HUES6 (cell line): ENCODE measurements around the gene CTDSPL.

Source experiments
- H3K27ac ChIP-seq: 2 replicates; pipeline ENCODE4 v1.7.0; 2013; ENCODE audit warnings: low read depth, mild to moderate bottlenecking, low read length, inconsistent platforms
- H3K27me3 ChIP-seq: 2 replicates; pipeline ENCODE4 v1.6.1; 2013; ENCODE audit warnings: low read length; ENCODE audit not compliant: control insufficient read depth, insufficient read depth
- H3K36me3 ChIP-seq: 2 replicates; pipeline ENCODE4 v1.6.1; 2013; ENCODE audit warnings: low read length; ENCODE audit not compliant: control insufficient read depth, insufficient read depth
- H3K4me1 ChIP-seq: 2 replicates; pipeline ENCODE4 v1.6.1; 2013; ENCODE audit warnings: low read length; ENCODE audit not compliant: control insufficient read depth, insufficient read depth
- H3K4me3 ChIP-seq: 2 replicates; pipeline ENCODE4 v1.5.1; 2013; ENCODE audit warnings: low read depth, low read length
- H3K9ac ChIP-seq: one replicate; pipeline ENCODE4 v1.6.1; 2013; ENCODE audit warnings: mild to moderate bottlenecking, low read length
- H3K9me3 ChIP-seq: 2 replicates; pipeline ENCODE4 v1.6.1; 2013; ENCODE audit warnings: low read depth, low read length; ENCODE audit not compliant: control insufficient read depth, insufficient read depth

CTDSPL gene

GRCh38 chr3:37891227-37891626 lies 29.5 kb downstream of the CTDSPL start:
- no peaks in the 10 kb centered on the region for H3K27me3 ChIP-seq
- H3K36me3 ChIP-seq: no peaks in the 10 kb centered on the region
- H3K9ac ChIP-seq: no peak overlapping the region
- no peak overlapping the region for H3K27ac ChIP-seq
- no peak overlapping the region for H3K4me3 ChIP-seq
- no peaks in the 10 kb centered on the region; the same call in 1 of the 2 replicates for H3K4me1 ChIP-seq
- no peaks in the 10 kb centered on the region for H3K9me3 ChIP-seq

GRCh38 chr3:37892927-37893600 lies 31.4 kb downstream of the CTDSPL start:
- Histone ChIP-seq H3K27ac (no peak overlapping the region), H3K27me3 (no peaks in the 10 kb centered on the region), H3K4me1 (no peaks in the 10 kb centered on the region; the same call in 1 of the 2 replicates), H3K9ac (no peak overlapping the region), H3K4me3 (no peak overlapping the region), H3K9me3 (no peaks in the 10 kb centered on the region), H3K36me3 (no peaks in the 10 kb centered on the region)

GRCh38 chr3:37896827-37897226 lies 35.1 kb downstream of the CTDSPL start:
- no peaks in the 10 kb centered on the region for H3K36me3 ChIP-seq
- no peak overlapping the region for H3K4me3 ChIP-seq
- no peaks in the 10 kb centered on the region for H3K27me3 ChIP-seq
- peaks cover 10% of the 10 kb centered on the region for H3K4me1 ChIP-seq
- H3K9ac ChIP-seq: no peak overlapping the region
- H3K27ac ChIP-seq: no peak overlapping the region
- no peaks in the 10 kb centered on the region for H3K9me3 ChIP-seq

- Histone ChIP-seq H3K4me3 (no peak overlapping the region), H3K27me3 (no peaks in the 10 kb centered on the region), H3K36me3 (peaks cover 1% of the 10 kb centered on the region; the same call in 1 of the 2 replicates), H3K9ac (no peak overlapping the region), H3K27ac (no peak overlapping the region), H3K4me1 (peaks cover 10% of the 10 kb centered on the region), H3K9me3 (no peaks in the 10 kb centered on the region)
These were observed 36.1 kb downstream of the CTDSPL start for GRCh38 chr3:37897763-37898162.

GRCh38 chr3:37898424-37898823 lies 36.7 kb downstream of the CTDSPL start:
- H3K36me3 ChIP-seq: peaks cover 3% of the 10 kb centered on the region; the same call in 1 of the 2 replicates
- no peaks in the 10 kb centered on the region for H3K9me3 ChIP-seq
- H3K27me3 ChIP-seq: no peaks in the 10 kb centered on the region
- peaks cover 10% of the 10 kb centered on the region for H3K4me1 ChIP-seq
- no peak overlapping the region for H3K4me3 ChIP-seq
- H3K9ac ChIP-seq: no peak overlapping the region
- no peak overlapping the region for H3K27ac ChIP-seq

GRCh38 chr3:37899101-37899707 lies 37.5 kb downstream of the CTDSPL start:
- Histone ChIP-seq H3K4me1 (peaks cover 12% of the 10 kb centered on the region), H3K36me3 (peaks cover 3% of the 10 kb centered on the region; the same call in 1 of the 2 replicates), H3K27ac (no peak overlapping the region), H3K4me3 (no peak overlapping the region), H3K9me3 (no peaks in the 10 kb centered on the region), H3K9ac (no peak overlapping the region), H3K27me3 (no peaks in the 10 kb centered on the region)

GRCh38 chr3:37899711-37900306 lies 38.1 kb downstream of the CTDSPL start:
- H3K27me3 ChIP-seq: no peaks in the 10 kb centered on the region
- H3K9me3 ChIP-seq: no peaks in the 10 kb centered on the region
- peaks cover 3% of the 10 kb centered on the region; the same call in 1 of the 2 replicates for H3K36me3 ChIP-seq
- H3K4me1 ChIP-seq: peaks cover 18% of the 10 kb centered on the region
- no peak overlapping the region for H3K9ac ChIP-seq
- H3K4me3 ChIP-seq: no peak overlapping the region
- no peak overlapping the region for H3K27ac ChIP-seq

GRCh38 chr3:37901721-37902120 lies 40.0 kb downstream of the CTDSPL start:
- no peak overlapping the region for H3K27ac ChIP-seq
- no peaks in the 10 kb centered on the region for H3K27me3 ChIP-seq
- peaks cover 3% of the 10 kb centered on the region; the same call in 1 of the 2 replicates for H3K36me3 ChIP-seq
- no peak overlapping the region for H3K9ac ChIP-seq
- no peaks in the 10 kb centered on the region for H3K9me3 ChIP-seq
- H3K4me3 ChIP-seq: no peak overlapping the region
- H3K4me1 ChIP-seq: peaks cover 34% of the 10 kb centered on the region

- Histone ChIP-seq H3K36me3 (peaks cover 3% of the 10 kb centered on the region; the same call in 1 of the 2 replicates), H3K4me1 (peaks cover 37% of the 10 kb centered on the region), H3K4me3 (no peak overlapping the region), H3K9ac (no peak overlapping the region), H3K27ac (no peak overlapping the region), H3K9me3 (no peaks in the 10 kb centered on the region), H3K27me3 (no peaks in the 10 kb centered on the region)
These were observed 41.0 kb downstream of the CTDSPL start for GRCh38 chr3:37902674-37903073.

GRCh38 chr3:37903320-37903719 lies 41.6 kb downstream of the CTDSPL start:
- Histone ChIP-seq H3K36me3 (peaks cover 3% of the 10 kb centered on the region; the same call in 1 of the 2 replicates), H3K9ac (no peak overlapping the region), H3K27ac (no peak overlapping the region), H3K4me3 (no peak overlapping the region), H3K27me3 (no peaks in the 10 kb centered on the region), H3K9me3 (no peaks in the 10 kb centered on the region), H3K4me1 (peaks cover 37% of the 10 kb centered on the region)

GRCh38 chr3:37903734-37904133 lies 42.1 kb downstream of the CTDSPL start:
- Histone ChIP-seq H3K9me3 (no peaks in the 10 kb centered on the region), H3K36me3 (peaks cover 3% of the 10 kb centered on the region; the same call in 1 of the 2 replicates), H3K4me1 (peaks cover 36% of the 10 kb centered on the region), H3K9ac (no peak overlapping the region), H3K27me3 (no peaks in the 10 kb centered on the region), H3K27ac (no peak overlapping the region), H3K4me3 (no peak overlapping the region)
